ACHN (cell line): ENCODE results near the gene PSRC1.

Source experiments
- DNase-seq: peaks from one replicate; pipeline ENCODE4 v3.0.0-alpha.2; 2015
- in situ Hi-C: cut with HindIII; loops from 2 replicates; pipeline ENCODE4 v1.10.0; 2017; ENCODE audit warnings: low sequenced_read_pairs, low pct_ligation_motif_present, low pct_unique_long_range_greater_than_20kb

PSRC1 gene

GRCh38 chr1:109252893-109253802 lies 29.8 kb downstream of the PSRC1 start:
- in situ Hi-C loops, result no loop called here
- peak; percentile 68 for DNase-seq

GRCh38 chr1:109252167-109252892 lies 30.6 kb downstream of the PSRC1 start:
- DNase-seq, result no peak
- in situ Hi-C loops, result no loop called here

GRCh38 chr1:109251277-109252166 lies 31.4 kb downstream of the PSRC1 start:
- no peak for DNase-seq
- in situ Hi-C loops, result no loop called here

- in situ Hi-C loops, result no loop called here
- DNase-seq, result no peak
Observed at GRCh38 chr1:109250454-109251276, 32.3 kb downstream of the PSRC1 start.

- in situ Hi-C loops, result no loop called here
- DNase-seq, result no peak
Observed at GRCh38 chr1:109249654-109250401, 33.1 kb downstream of the PSRC1 start.

- in situ Hi-C loops, result no loop called here
- peak; percentile 73 for DNase-seq
Observed at GRCh38 chr1:109248797-109249629, 33.9 kb downstream of the PSRC1 start, which contains the start of gene CELSR2. TSS of gene CELSR2 (plus strand) at chr1:109249539. CDS start at chr1:109250080, 541 bp downstream.

GRCh38 chr1:109248444-109248796 lies 34.5 kb downstream of the PSRC1 start:
- in situ Hi-C loops, result no loop called here
- DNase-seq, result no peak

- no peak for DNase-seq
- in situ Hi-C loops, result no loop called here
Observed at GRCh38 chr1:109247401-109248365, 35.3 kb downstream of the PSRC1 start.

GRCh38 chr1:109246141-109246551 lies 36.8 kb downstream of the PSRC1 start:
- in situ Hi-C loops, result no loop called here
- DNase-seq, result no peak

- in situ Hi-C loops, result no loop called here
- DNase-seq, result no peak
Observed at GRCh38 chr1:109243860-109244552, 38.9 kb downstream of the PSRC1 start.

- in situ Hi-C loops, result no loop called here
Observed at GRCh38 chr1:109243221-109243620, 39.7 kb downstream of the PSRC1 start.

GRCh38 chr1:109242387-109242786 lies 40.6 kb downstream of the PSRC1 start:
- DNase-seq, result no peak
- in situ Hi-C loops, result no loop called here

More at GRCh38 chr1:109243221-109243620, 39.7 kb downstream of the PSRC1 start:
- no peak for DNase-seq

GRCh38 chr1:109241841-109242345 lies 41.1 kb downstream of the PSRC1 start:
- DNase-seq, result no peak
- in situ Hi-C loops, result no loop called here

GRCh38 chr1:109241344-109241743 lies 41.6 kb downstream of the PSRC1 start:
- in situ Hi-C loops, result no loop called here
- no peak for DNase-seq
